ENCODE measurements around the gene SH2D3C. TPM values are rescaled to one million over a fixed set of nuclear protein-coding genes. Genes with fewer than 3 reads are reported as not detected.
A peak's percentile ranks its signal among the peaks of the same experiment; 100 is the strongest.

The SH2D3C gene
- total and polyA plus RNA-seq, 9 of the 15 experiments (the other 6 are each of a cell fraction or from before 2014, with no cell fraction given) = 0.03 to 1.2 (median 0.22) TPM; not detected in 1

DNA sequence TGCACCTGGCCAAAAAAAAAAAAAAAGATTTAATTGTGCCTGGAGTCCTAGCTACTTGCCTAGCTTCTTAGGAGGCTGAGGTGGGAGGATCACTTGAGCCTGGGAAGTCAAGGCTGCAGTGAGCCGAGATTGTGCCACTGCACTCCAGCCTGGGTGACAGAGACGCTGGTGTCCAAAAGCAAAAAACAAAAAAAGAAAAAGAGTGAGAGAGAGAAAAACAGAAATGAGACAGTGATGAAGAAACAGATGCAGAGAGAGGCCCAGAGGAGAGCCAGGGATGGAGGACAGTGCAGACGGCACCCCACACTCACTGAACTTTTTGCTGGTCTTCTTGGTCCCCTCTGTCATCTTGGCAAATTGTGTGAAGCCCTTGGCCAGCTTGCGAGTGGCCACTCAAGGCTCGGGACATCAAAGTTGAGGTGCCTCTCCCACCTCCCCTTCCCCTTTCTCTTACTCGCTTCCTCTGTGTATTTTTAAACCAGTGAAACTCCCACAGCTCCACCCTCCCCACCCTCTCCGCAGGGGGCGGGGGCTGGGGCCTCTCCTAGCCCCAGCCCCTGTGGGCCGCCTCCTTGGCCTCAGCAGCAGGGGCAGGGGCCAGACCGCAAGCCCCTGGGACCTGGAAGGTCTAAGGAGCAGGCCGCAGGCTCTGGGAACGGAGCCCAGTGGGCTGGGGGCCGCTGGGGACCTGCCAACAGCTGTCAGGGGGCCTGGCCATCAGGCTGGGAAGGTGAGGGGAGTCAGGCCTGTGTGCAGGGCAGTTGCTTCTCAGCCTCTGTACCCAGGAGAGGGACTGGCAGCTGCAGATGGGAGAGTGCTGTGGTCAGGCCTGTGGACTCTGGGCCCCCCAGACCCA is at the start of gene SH2D3C (continued):
- no peak for TF ChIP-seq PHB (CRISPR knock-in tag; IDR thresholded peaks at IDR 0.05)
- no peak for TF ChIP-seq MCM7 (IDR thresholded peaks at IDR 0.05)
- no peak for TF ChIP-seq EZH2 (IDR thresholded peaks at IDR 0.05; ENCODE audit: borderline replicate concordance, low read depth, low read length)
- TF ChIP-seq POLR2G (IDR thresholded peaks at IDR 0.05; ENCODE audit: low read depth, low read length) = peak; percentile 41; the same call in 1 of the 2 replicates
- TF ChIP-seq, protein P1, sequence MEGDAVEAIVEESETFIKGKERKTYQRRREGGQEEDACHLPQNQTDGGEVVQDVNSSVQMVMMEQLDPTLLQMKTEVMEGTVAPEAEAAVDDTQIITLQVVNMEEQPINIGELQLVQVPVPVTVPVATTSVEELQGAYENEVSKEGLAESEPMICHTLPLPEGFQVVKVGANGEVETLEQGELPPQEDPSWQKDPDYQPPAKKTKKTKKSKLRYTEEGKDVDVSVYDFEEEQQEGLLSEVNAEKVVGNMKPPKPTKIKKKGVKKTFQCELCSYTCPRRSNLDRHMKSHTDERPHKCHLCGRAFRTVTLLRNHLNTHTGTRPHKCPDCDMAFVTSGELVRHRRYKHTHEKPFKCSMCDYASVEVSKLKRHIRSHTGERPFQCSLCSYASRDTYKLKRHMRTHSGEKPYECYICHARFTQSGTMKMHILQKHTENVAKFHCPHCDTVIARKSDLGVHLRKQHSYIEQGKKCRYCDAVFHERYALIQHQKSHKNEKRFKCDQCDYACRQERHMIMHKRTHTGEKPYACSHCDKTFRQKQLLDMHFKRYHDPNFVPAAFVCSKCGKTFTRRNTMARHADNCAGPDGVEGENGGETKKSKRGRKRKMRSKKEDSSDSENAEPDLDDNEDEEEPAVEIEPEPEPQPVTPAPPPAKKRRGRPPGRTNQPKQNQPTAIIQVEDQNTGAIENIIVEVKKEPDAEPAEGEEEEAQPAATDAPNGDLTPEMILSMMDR (IDR thresholded peaks at IDR 0.05 in 2 of 3, conservative IDR thresholded peaks at IDR 0.05 in 1 of 3; ENCODE audit: insufficient read depth in 2 of 3, low read depth in 1 of 3, low read length in 3 of 3) = no peak
- TF ChIP-seq ETS2 (tag; IDR thresholded peaks at IDR 0.05; ENCODE audit: borderline replicate concordance, poor library complexity, severe bottlenecking) = no peak
- no peak for TF ChIP-seq NR1H2 (CRISPR knock-in tag; IDR thresholded peaks at IDR 0.05)
- TF ChIP-seq, protein P2, sequence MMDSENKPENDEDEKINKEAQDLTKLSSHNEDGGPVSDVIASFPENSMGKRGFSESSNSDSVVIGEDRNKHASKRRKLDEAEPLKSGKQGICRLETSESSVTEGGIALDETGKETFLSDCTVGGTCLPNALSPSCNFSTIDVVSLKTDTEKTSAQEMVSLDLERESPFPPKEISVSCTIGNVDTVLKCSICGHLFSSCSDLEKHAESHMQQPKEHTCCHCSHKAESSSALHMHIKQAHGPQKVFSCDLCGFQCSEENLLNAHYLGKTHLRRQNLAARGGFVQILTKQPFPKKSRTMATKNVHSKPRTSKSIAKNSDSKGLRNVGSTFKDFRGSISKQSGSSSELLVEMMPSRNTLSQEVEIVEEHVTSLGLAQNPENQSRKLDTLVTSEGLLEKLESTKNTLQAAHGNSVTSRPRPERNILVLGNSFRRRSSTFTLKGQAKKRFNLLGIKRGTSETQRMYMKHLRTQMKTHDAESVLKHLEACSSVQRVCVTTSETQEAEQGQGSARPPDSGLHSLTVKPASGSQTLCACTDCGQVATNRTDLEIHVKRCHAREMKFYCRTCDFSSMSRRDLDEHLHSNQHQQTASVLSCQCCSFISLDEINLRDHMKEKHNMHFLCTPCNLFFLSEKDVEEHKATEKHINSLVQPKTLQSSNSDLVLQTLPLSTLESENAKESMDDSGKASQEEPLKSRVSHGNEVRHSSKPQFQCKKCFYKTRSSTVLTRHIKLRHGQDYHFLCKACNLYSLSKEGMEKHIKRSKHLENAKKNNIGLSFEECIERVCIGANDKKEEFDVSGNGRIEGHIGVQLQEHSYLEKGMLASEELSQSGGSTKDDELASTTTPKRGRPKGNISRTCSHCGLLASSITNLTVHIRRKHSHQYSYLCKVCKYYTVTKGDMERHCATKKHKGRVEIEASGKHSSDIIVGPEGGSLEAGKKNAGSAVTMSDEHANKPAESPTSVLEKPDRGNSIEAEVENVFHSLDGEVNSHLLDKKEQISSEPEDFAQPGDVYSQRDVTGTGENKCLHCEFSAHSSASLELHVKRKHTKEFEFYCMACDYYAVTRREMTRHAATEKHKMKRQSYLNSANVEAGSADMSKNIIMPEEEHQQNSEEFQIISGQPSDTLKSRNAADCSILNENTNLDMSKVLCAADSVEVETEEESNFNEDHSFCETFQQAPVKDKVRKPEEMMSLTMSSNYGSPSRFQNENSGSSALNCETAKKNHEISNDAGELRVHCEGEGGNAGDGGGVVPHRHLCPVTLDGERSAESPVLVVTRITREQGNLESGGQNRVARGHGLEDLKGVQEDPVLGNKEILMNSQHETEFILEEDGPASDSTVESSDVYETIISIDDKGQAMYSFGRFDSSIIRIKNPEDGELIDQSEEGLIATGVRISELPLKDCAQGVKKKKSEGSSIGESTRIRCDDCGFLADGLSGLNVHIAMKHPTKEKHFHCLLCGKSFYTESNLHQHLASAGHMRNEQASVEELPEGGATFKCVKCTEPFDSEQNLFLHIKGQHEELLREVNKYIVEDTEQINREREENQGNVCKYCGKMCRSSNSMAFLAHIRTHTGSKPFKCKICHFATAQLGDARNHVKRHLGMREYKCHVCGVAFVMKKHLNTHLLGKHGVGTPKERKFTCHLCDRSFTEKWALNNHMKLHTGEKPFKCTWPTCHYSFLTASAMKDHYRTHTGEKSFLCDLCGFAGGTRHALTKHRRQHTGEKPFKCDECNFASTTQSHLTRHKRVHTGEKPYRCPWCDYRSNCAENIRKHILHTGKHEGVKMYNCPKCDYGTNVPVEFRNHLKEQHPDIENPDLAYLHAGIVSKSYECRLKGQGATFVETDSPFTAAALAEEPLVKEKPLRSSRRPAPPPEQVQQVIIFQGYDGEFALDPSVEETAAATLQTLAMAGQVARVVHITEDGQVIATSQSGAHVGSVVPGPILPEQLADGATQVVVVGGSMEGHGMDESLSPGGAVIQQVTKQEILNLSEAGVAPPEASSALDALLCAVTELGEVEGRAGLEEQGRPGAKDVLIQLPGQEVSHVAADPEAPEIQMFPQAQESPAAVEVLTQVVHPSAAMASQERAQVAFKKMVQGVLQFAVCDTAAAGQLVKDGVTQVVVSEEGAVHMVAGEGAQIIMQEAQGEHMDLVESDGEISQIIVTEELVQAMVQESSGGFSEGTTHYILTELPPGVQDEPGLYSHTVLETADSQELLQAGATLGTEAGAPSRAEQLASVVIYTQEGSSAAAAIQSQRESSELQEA (IDR thresholded peaks at IDR 0.05; ENCODE audit: low read depth) = no peak
- no peak for TF ChIP-seq JUNB (CRISPR knock-in tag; conservative IDR thresholded peaks at IDR 0.05)
- TF ChIP-seq, protein P3, sequence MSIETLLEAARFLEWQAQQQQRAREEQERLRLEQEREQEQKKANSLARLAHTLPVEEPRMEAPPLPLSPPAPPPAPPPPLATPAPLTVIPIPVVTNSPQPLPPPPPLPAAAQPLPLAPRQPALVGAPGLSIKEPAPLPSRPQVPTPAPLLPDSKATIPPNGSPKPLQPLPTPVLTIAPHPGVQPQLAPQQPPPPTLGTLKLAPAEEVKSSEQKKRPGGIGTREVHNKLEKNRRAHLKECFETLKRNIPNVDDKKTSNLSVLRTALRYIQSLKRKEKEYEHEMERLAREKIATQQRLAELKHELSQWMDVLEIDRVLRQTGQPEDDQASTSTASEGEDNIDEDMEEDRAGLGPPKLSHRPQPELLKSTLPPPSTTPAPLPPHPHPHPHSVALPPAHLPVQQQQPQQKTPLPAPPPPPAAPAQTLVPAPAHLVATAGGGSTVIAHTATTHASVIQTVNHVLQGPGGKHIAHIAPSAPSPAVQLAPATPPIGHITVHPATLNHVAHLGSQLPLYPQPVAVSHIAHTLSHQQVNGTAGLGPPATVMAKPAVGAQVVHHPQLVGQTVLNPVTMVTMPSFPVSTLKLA (conservative IDR thresholded peaks at IDR 0.05) = no peak
- peak; percentile 64; the same call in 1 of the 2 replicates for TF ChIP-seq ZBTB7A (IDR thresholded peaks at IDR 0.05; ENCODE audit: borderline replicate concordance, control insufficient read depth, low read depth, low read length)
- TF ChIP-seq YBX1 (IDR thresholded peaks at IDR 0.05) = no peak
- TF ChIP-seq, protein P4, sequence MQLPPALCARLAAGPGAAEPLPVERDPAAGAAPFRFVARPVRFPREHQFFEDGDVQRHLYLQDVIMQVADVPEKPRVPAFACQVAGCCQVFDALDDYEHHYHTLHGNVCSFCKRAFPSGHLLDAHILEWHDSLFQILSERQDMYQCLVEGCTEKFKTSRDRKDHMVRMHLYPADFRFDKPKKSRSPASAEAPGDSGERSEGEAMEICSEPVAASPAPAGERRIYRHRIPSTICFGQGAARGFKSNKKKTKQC (CRISPR knock-in tag; IDR thresholded peaks at IDR 0.05) = no peak
- TF ChIP-seq ZBTB1 (CRISPR knock-in tag; IDR thresholded peaks at IDR 0.05; ENCODE audit: borderline replicate concordance, low read depth) = no peak

All from K562 (cell line).